Measurements from ENCODE around the gene RABEPK. TPM values are rescaled to one million over a fixed set of nuclear protein-coding genes. Genes with fewer than 3 reads are reported as not detected.
"Not testable (repeated sequence)": the region's sequence is repeated elsewhere in the genome, so short reads cannot be mapped to it uniquely, and the experiment has no call there.

The RABEPK gene
- total RNA-seq, 1 donor from 2014 or later: 10.0 TPM

GRCh38 chr9:125189361-125190289 lies 10.7 kb upstream of the RABEPK start, which contains the start of gene PPP6C:
Gene PPP6C, minus strand, starts transcription at chr9:125189803. Its CDS starts 85 bp downstream, at chr9:125189718.
- ATAC-seq: peak; percentile 100
- H3K4me1 ChIP-seq: peaks cover 35% of the 10 kb centered on the region
- peak; percentile 74 for TF ChIP-seq CTCF (IDR thresholded peaks at IDR 0.05)
- H3K9me3 ChIP-seq: no peaks in the 10 kb centered on the region
- peak within 1 kb of the TSS; percentile 95 for H3K4me3 ChIP-seq
- no peaks in the 10 kb centered on the region for H3K27me3 ChIP-seq
- intact Hi-C loops (cut with DNase I): no loop called here
- H3K27ac ChIP-seq: peak within 1 kb of the TSS; percentile 96
- peak; percentile 99 for DNase-seq
- H3K36me3 ChIP-seq: no peaks in the 10 kb centered on the region

- ATAC-seq (no peak), DNase-seq (no peak)
- Histone ChIP-seq H3K4me1 (peaks cover 35% of the 10 kb centered on the region), H3K4me3 (peak overlapping the region; percentile 95), H3K9me3 (no peaks in the 10 kb centered on the region), H3K27ac (peak overlapping the region; percentile 96), H3K36me3 (no peaks in the 10 kb centered on the region), H3K27me3 (no peaks in the 10 kb centered on the region)
- intact Hi-C loops (cut with DNase I): no loop called here
- TF ChIP-seq CTCF (IDR thresholded peaks at IDR 0.05): no peak
These were observed 10.0 kb upstream of the RABEPK start for GRCh38 chr9:125190361-125190801.

- H3K27ac ChIP-seq; intact Hi-C loops (cut with DNase I); DNase-seq; H3K36me3 ChIP-seq; H3K9me3 ChIP-seq; H3K4me3 ChIP-seq; H3K27me3 ChIP-seq; ATAC-seq: not testable (repeated sequence)
- peaks cover 13% of the 10 kb centered on the region for H3K4me1 ChIP-seq
These were observed 5.9 kb upstream of the RABEPK start for GRCh38 chr9:125194466-125194865.

GRCh38 chr9:125195591-125195990 lies 4.8 kb upstream of the RABEPK start:
- H3K4me1 ChIP-seq: peaks cover 12% of the 10 kb centered on the region
- intact Hi-C loops (cut with DNase I); H3K27ac ChIP-seq; H3K36me3 ChIP-seq; H3K4me3 ChIP-seq; H3K27me3 ChIP-seq; DNase-seq; H3K9me3 ChIP-seq; ATAC-seq: not testable (repeated sequence)

GRCh38 chr9:125202846-125203618 lies 2.7 kb downstream of the RABEPK start:
- peaks cover 11% of the 10 kb centered on the region for H3K4me1 ChIP-seq
- no peak overlapping the region for H3K27ac ChIP-seq
- no peaks in the 10 kb centered on the region for H3K27me3 ChIP-seq
- H3K36me3 ChIP-seq: peaks cover 36% of the 10 kb centered on the region
- TF ChIP-seq CTCF (IDR thresholded peaks at IDR 0.05): no peak
- DNase-seq (no peak), ATAC-seq (no peak)
- H3K9me3 ChIP-seq: no peaks in the 10 kb centered on the region
- intact Hi-C loops (cut with DNase I): no loop called here
- no peak overlapping the region for H3K4me3 ChIP-seq

GRCh38 chr9:125204477-125204876 lies 4.1 kb downstream of the RABEPK start:
- no peaks in the 10 kb centered on the region for H3K9me3 ChIP-seq
- intact Hi-C loops (cut with DNase I): no loop called here
- no peak for TF ChIP-seq CTCF (IDR thresholded peaks at IDR 0.05)
- H3K4me1 ChIP-seq: peaks cover 9% of the 10 kb centered on the region
- H3K4me3 ChIP-seq: no peak overlapping the region
- H3K27ac ChIP-seq: no peak overlapping the region
- no peaks in the 10 kb centered on the region for H3K27me3 ChIP-seq
- DNase-seq: no peak
- peaks cover 49% of the 10 kb centered on the region for H3K36me3 ChIP-seq
- no peak for ATAC-seq
